ENCODE results near the gene NEURL1B.

Gene NEURL1B

GRCh38 chr5:172692451-172692850, 51.4 kb downstream of the NEURL1B start:
- no peak overlapping the region for H3K4me3 ChIP-seq (ENCODE audit: low read depth in 1 of 2, low read length in 2 of 2)
- H3K36me3 ChIP-seq (ENCODE audit: insufficient read depth, low read length), result peaks cover 5% of the 10 kb centered on the region
- H3K27ac ChIP-seq (ENCODE audit: low read depth, low read length), result no peak overlapping the region
- no peak overlapping the region for H3K9ac ChIP-seq (ENCODE audit: low read length)
- peaks cover 57% of the 10 kb centered on the region for H3K4me1 ChIP-seq (ENCODE audit: insufficient read depth, low read length)
- H3K27me3 ChIP-seq (ENCODE audit: control insufficient read depth in 1 of 2, insufficient read depth in 2 of 2, low read length in 2 of 2), result no peaks in the 10 kb centered on the region
- H3K9me3 ChIP-seq (ENCODE audit: low read length), result no peaks in the 10 kb centered on the region

DNA sequence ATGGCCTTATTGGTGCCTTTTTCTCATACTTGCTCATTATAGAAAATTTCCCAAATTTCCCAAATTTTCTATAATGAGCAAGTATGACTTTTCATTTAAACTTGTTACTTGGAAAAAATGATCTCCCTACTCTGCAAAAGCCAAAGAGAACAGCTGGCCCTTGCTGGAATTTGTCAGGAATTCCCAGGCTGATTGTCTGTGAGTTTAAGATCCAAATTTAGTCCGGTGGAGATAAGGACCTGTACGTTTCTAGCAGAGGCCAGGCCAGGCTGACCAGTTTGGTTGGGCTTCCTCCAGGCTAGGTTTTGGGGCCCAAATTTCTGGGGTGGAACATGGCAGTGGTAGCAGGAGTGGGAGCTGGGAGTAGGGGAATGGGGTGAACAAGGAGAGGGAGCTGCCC, 51.9 kb downstream of the NEURL1B start:
- peaks cover 55% of the 10 kb centered on the region for H3K4me1 ChIP-seq (ENCODE audit: insufficient read depth, low read length)

DNA sequence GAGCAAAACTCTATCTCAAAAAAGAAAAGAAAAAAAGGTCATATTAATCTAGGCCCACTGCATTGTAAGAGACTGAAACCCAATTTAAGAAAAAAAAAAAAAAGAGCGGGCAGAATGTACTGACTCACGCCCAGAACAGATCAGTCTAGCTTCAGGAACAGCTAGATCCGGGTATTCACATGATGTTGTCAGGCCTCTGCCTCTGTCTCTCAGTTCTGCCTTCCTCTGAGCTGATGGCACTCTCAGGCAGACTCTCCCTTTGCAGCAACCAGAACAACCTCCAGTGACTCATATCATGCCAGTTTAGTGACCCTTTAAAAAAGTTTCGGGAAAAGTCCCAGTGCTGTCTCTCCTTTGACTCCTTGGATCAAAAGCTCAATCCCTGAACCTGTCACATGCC, 53.0 kb downstream of the NEURL1B start:
- Histone ChIP-seq H3K27ac (ENCODE audit: low read depth, low read length) (peak overlapping the region; percentile 35), H3K9me3 (ENCODE audit: low read length) (no peaks in the 10 kb centered on the region), H3K36me3 (ENCODE audit: insufficient read depth, low read length) (peaks cover 5% of the 10 kb centered on the region), H3K9ac (ENCODE audit: low read length) (no peak overlapping the region), H3K4me1 (ENCODE audit: insufficient read depth, low read length) (peaks cover 44% of the 10 kb centered on the region), H3K4me3 (ENCODE audit: low read depth in 1 of 2, low read length in 2 of 2) (no peak overlapping the region), H3K27me3 (ENCODE audit: control insufficient read depth in 1 of 2, insufficient read depth in 2 of 2, low read length in 2 of 2) (no peaks in the 10 kb centered on the region)

More for the DNA sequence above, 51.9 kb downstream of the NEURL1B start:
- no peak overlapping the region for H3K9ac ChIP-seq (ENCODE audit: low read length)
- no peak overlapping the region for H3K4me3 ChIP-seq (ENCODE audit: low read depth in 1 of 2, low read length in 2 of 2)
- no peaks in the 10 kb centered on the region for H3K27me3 ChIP-seq (ENCODE audit: control insufficient read depth in 1 of 2, insufficient read depth in 2 of 2, low read length in 2 of 2)
- no peaks in the 10 kb centered on the region for H3K9me3 ChIP-seq (ENCODE audit: low read length)
- H3K36me3 ChIP-seq (ENCODE audit: insufficient read depth, low read length), result peaks cover 5% of the 10 kb centered on the region
- H3K27ac ChIP-seq (ENCODE audit: low read depth, low read length), result peak overlapping the region; percentile 47

- Histone ChIP-seq H3K27ac (ENCODE audit: low read depth, low read length) (peak overlapping the region; percentile 35), H3K9ac (ENCODE audit: low read length) (no peak overlapping the region), H3K36me3 (ENCODE audit: insufficient read depth, low read length) (peaks cover 1% of the 10 kb centered on the region), H3K4me1 (ENCODE audit: insufficient read depth, low read length) (peaks cover 40% of the 10 kb centered on the region), H3K9me3 (ENCODE audit: low read length) (no peaks in the 10 kb centered on the region), H3K27me3 (ENCODE audit: control insufficient read depth in 1 of 2, insufficient read depth in 2 of 2, low read length in 2 of 2) (no peaks in the 10 kb centered on the region), H3K4me3 (ENCODE audit: low read depth in 1 of 2, low read length in 2 of 2) (no peak overlapping the region)
Observed at GRCh38 chr5:172694541-172694940, 53.5 kb downstream of the NEURL1B start.

DNA sequence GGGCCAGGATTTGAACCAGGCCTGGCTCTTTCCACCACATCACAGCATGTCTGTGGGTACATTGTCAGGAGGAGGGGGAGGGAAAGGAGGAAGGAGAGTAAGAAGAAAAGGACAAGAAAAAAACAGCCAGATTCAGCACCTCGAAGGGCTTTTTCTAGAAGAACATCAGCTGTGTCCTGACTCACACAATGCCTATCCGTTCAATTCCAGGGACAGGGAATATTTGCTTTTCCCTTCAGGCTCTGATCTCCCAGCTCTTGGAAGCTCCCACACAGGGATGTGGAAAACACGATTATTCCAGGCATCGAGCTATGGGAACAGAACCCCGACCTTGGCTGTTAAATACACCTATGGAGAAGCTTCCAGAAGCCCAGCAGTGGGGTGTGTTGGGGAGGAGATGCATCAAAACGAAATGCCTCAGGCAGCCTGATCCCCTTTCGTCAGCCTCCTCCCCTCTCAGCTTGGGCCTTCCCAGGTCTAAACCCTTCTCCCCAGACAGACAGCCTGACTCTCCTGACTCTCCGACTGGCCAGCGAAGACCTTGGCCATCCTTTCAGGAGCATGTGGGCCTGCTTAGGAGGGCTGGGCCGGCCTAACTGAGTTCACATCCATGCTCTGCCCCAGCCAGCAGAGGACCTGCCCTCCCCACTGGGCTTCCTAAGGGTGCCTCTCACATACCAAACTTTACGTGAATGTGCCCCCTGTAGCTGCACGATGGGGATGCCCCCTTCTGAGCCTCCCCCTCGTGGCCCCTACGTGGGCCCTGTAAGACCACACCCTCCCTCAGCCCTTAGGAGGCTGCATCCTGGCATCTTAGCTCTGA, 54.4 kb downstream of the NEURL1B start:
- Histone ChIP-seq H3K9me3 (ENCODE audit: low read length) (no peaks in the 10 kb centered on the region), H3K36me3 (ENCODE audit: insufficient read depth, low read length) (no peaks in the 10 kb centered on the region), H3K27me3 (ENCODE audit: control insufficient read depth in 1 of 2, insufficient read depth in 2 of 2, low read length in 2 of 2) (no peaks in the 10 kb centered on the region), H3K4me1 (ENCODE audit: insufficient read depth, low read length) (peaks cover 34% of the 10 kb centered on the region), H3K27ac (ENCODE audit: low read depth, low read length) (peak overlapping the region; percentile 30), H3K4me3 (ENCODE audit: low read depth in 1 of 2, low read length in 2 of 2) (no peak overlapping the region), H3K9ac (ENCODE audit: low read length) (no peak overlapping the region)

- H3K4me1 ChIP-seq (ENCODE audit: insufficient read depth, low read length), result peaks cover 34% of the 10 kb centered on the region
- H3K9ac ChIP-seq (ENCODE audit: low read length), result no peak overlapping the region
- H3K27ac ChIP-seq (ENCODE audit: low read depth, low read length), result peak overlapping the region; percentile 69
- no peaks in the 10 kb centered on the region for H3K36me3 ChIP-seq (ENCODE audit: insufficient read depth, low read length)
- no peaks in the 10 kb centered on the region for H3K27me3 ChIP-seq (ENCODE audit: control insufficient read depth in 1 of 2, insufficient read depth in 2 of 2, low read length in 2 of 2)
- peak overlapping the region in 1 of 2 donors; percentile 79 for H3K4me3 ChIP-seq (ENCODE audit: low read depth in 1 of 2, low read length in 2 of 2)
- H3K9me3 ChIP-seq (ENCODE audit: low read length), result no peaks in the 10 kb centered on the region
Observed at GRCh38 chr5:172696171-172696849, 55.2 kb downstream of the NEURL1B start.

DNA sequence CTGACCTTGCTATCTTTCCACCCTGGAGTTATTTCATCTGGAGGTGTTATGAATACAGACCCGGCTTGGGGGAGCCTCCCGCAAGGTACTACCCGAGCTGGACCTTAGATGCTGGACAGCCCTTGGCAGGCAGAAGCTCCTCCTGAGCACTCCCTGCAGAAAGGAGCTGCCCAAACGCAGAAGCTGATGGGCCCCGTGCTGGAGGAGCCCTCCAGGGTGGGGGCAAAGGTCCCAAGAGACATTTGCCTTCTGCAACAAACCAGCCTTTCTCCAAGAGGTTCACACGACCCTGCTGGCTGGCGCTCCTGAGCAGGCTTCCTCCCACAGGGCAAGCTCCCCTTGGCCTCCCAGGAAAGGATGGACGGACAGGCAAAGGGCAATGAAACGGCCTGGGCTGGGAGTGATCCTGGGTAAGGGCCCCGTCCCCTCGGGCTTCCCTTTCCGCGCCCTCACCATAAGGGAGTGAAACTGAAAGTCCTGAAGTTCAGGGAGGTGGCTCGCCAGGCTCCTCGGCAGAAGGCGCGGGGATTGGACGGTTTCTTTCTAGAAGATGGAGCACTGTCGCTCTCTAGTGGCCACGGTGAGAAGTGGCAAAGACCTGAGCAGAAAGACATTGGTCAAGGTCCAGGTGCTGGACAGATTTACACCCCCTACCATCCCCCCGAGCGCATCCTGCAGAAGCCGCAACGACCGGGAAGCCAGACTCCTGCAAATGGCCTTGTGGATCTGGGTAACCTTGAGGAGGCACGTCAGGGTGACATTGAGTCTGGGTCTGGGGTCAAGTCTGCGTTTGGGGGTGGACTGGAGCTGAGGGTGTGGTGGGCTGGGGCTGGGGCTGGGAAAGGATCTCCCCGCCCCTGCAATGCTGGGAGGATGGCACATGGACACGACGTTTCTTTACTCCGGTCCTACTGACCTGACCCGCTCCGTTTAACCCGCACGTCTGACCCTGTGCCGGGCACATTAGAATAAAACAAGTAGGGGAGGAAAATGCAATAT, 56.4 kb downstream of the NEURL1B start:
- Histone ChIP-seq H3K9me3 (ENCODE audit: low read length) (no peaks in the 10 kb centered on the region), H3K27ac (ENCODE audit: low read depth, low read length) (peak overlapping the region; percentile 77), H3K36me3 (ENCODE audit: insufficient read depth, low read length) (no peaks in the 10 kb centered on the region), H3K4me1 (ENCODE audit: insufficient read depth, low read length) (peaks cover 34% of the 10 kb centered on the region), H3K9ac (ENCODE audit: low read length) (peak overlapping the region; percentile 21), H3K4me3 (ENCODE audit: low read depth in 1 of 2, low read length in 2 of 2) (peak overlapping the region; percentile 79 to 85), H3K27me3 (ENCODE audit: control insufficient read depth in 1 of 2, insufficient read depth in 2 of 2, low read length in 2 of 2) (no peaks in the 10 kb centered on the region)

- H3K36me3 ChIP-seq (ENCODE audit: insufficient read depth, low read length), result no peaks in the 10 kb centered on the region
- no peaks in the 10 kb centered on the region for H3K27me3 ChIP-seq (ENCODE audit: control insufficient read depth in 1 of 2, insufficient read depth in 2 of 2, low read length in 2 of 2)
- H3K4me3 ChIP-seq (ENCODE audit: low read depth in 1 of 2, low read length in 2 of 2), result no peak overlapping the region
- no peak overlapping the region for H3K27ac ChIP-seq (ENCODE audit: low read depth, low read length)
- H3K9me3 ChIP-seq (ENCODE audit: low read length), result no peaks in the 10 kb centered on the region
- no peak overlapping the region for H3K9ac ChIP-seq (ENCODE audit: low read length)
- H3K4me1 ChIP-seq (ENCODE audit: insufficient read depth, low read length), result peaks cover 22% of the 10 kb centered on the region
Observed at GRCh38 chr5:172699423-172699822, 58.4 kb downstream of the NEURL1B start.

DNA sequence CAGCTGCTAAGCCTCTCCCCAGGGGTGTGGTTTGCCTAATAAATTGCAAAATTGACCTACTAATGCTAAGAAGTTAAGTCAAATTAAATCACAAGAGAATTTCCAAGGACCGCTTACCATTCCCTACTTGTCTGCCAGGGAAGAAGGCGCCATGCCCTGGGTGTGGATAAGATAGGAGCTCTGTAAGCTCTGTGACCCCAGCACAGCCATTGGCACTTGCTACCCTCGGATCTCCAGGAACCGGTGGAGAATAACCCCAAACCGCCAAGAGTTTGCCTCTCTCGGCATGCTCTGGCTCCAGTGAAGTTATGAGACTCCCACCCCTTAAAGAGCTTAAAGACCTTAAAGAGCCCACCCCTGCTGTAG, 58.9 kb downstream of the NEURL1B start:
- H3K9ac ChIP-seq (ENCODE audit: low read length), result no peak overlapping the region
- no peak overlapping the region for H3K4me3 ChIP-seq (ENCODE audit: low read depth in 1 of 2, low read length in 2 of 2)
- H3K36me3 ChIP-seq (ENCODE audit: insufficient read depth, low read length), result no peaks in the 10 kb centered on the region
- H3K9me3 ChIP-seq (ENCODE audit: low read length), result no peaks in the 10 kb centered on the region
- H3K27ac ChIP-seq (ENCODE audit: low read depth, low read length), result no peak overlapping the region
- H3K27me3 ChIP-seq (ENCODE audit: control insufficient read depth in 1 of 2, insufficient read depth in 2 of 2, low read length in 2 of 2), result no peaks in the 10 kb centered on the region
- peaks cover 22% of the 10 kb centered on the region for H3K4me1 ChIP-seq (ENCODE audit: insufficient read depth, low read length)

DNA sequence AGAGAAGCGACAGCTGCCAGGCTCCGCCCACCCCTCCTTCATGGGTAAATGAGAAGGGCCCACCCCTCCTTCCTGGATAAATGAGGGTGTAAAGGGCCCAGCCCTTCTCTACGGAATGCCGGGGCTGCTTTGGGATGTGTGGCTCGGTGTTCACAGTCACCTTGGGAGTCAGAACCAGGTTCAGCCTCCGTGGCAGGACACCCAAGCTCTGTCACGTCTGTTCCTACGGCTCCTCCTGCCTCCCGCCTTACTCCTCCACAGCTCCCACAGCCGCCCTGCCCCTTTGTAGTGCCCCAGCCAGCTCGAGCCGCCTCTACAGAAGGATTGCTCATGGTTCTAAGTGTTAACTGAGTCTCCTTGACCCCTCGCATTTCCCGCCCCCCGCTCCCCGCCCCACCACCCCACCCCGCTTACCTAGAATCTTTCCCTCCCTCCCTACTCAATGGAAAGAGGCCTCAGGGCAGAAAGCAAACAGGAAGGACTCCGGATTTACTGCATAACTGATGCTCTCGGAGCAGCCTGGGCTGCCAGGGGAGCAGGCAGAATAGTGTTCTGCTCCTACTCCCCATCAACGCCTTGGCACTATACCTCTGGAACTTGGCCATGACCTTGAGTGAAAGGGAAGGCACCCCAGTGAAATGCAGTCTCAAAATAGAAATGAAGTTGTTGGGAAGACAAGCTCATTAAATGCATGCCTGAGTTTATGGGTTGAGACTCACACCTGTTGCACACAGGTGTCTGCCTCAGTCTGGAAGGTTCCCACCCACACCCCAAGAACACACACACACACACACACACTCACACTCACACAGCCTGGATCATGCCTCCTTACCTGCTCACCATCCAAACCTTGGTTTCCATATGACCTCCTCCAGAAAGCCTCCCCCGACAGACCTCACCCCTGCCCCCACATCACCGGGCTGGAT, 59.6 kb downstream of the NEURL1B start:
- no peak overlapping the region for H3K9ac ChIP-seq (ENCODE audit: low read length)
- no peak overlapping the region for H3K4me3 ChIP-seq (ENCODE audit: low read depth in 1 of 2, low read length in 2 of 2)
- peaks cover 17% of the 10 kb centered on the region for H3K4me1 ChIP-seq (ENCODE audit: insufficient read depth, low read length)
- no peaks in the 10 kb centered on the region for H3K9me3 ChIP-seq (ENCODE audit: low read length)
- H3K27ac ChIP-seq (ENCODE audit: low read depth, low read length), result no peak overlapping the region
- no peaks in the 10 kb centered on the region for H3K27me3 ChIP-seq (ENCODE audit: control insufficient read depth in 1 of 2, insufficient read depth in 2 of 2, low read length in 2 of 2)
- no peaks in the 10 kb centered on the region for H3K36me3 ChIP-seq (ENCODE audit: insufficient read depth, low read length)
